Mesothelial cell of epicardium (in vitro differentiated cells): ENCODE data around the gene LAPTM5. TPM values are rescaled to one million over a fixed set of nuclear protein-coding genes. Genes with fewer than 3 reads are reported as not detected.

Source experiments
- DNase-seq, 2 experiments: peaks; one replicate each; pipeline ENCODE4 v3.0.0; 2021; ENCODE audit warnings: low spot score in 2 of 2; ENCODE audit not compliant: unreplicated experiment in 2 of 2
- H3K27ac Mint-ChIP-seq: 2 replicates; pipeline ENCODE4 v1.8.0; 2021; ENCODE audit warnings: mixed read lengths
- H3K27me3 Mint-ChIP-seq: 2 replicates; pipeline ENCODE4 v1.8.0; 2021; ENCODE audit warnings: low read depth, mixed read lengths
- H3K36me3 Mint-ChIP-seq: 2 replicates; pipeline ENCODE4 v1.8.0; 2021; ENCODE audit warnings: mixed read lengths
- H3K4me1 Mint-ChIP-seq: 2 replicates; pipeline ENCODE4 v1.8.0; 2021; ENCODE audit warnings: mixed read lengths
- H3K4me3 Mint-ChIP-seq: 2 replicates; pipeline ENCODE4 v1.8.0; 2021; ENCODE audit warnings: mild to moderate bottlenecking, moderate library complexity, mixed read lengths
- H3K9me3 Mint-ChIP-seq: 2 replicates; pipeline ENCODE4 v1.8.0; 2021; ENCODE audit warnings: mixed read lengths
- CTCF ChIP-seq: fragments of 200-600 bp; sonication (generic); IDR thresholded peaks from one replicate; pipeline ENCODE4 v1.5.0; 2021; ENCODE audit warnings: antibody characterized with exemption; ENCODE audit not compliant: unreplicated experiment
- total RNA-seq: library from RNA; stranded (reverse); gene quantifications from 3 replicates; pipeline ENCODE4 v1.2.1, GENCODE V29; 2021

LAPTM5 gene
- total RNA-seq, 1 donor from 2014 or later: not detected

GRCh38 chr1:30788580-30789387 lies 31.2 kb upstream of the LAPTM5 start:
- Mint-ChIP-seq H3K9me3 (no peaks in the 10 kb centered on the region), H3K27ac (no peak overlapping the region), H3K4me1 (no peaks in the 10 kb centered on the region), H3K27me3 (peaks cover 11% of the 10 kb centered on the region), H3K4me3 (no peak overlapping the region), H3K36me3 (no peaks in the 10 kb centered on the region)
- no peak for TF ChIP-seq CTCF
- no peak for DNase-seq

GRCh38 chr1:30787856-30788495 lies 30.4 kb upstream of the LAPTM5 start:
- H3K36me3 Mint-ChIP-seq: no peaks in the 10 kb centered on the region
- H3K27ac Mint-ChIP-seq: no peak overlapping the region
- TF ChIP-seq CTCF: no peak
- H3K4me3 Mint-ChIP-seq: no peak overlapping the region
- H3K27me3 Mint-ChIP-seq: peaks cover 10% of the 10 kb centered on the region
- H3K4me1 Mint-ChIP-seq: no peaks in the 10 kb centered on the region
- no peaks in the 10 kb centered on the region for H3K9me3 Mint-ChIP-seq
- DNase-seq: no peak

- no peaks in the 10 kb centered on the region for H3K9me3 Mint-ChIP-seq
- H3K4me3 Mint-ChIP-seq: no peak overlapping the region
- no peak for TF ChIP-seq CTCF
- DNase-seq: no peak
- no peak overlapping the region for H3K27ac Mint-ChIP-seq
- no peaks in the 10 kb centered on the region for H3K36me3 Mint-ChIP-seq
- peaks cover 8% of the 10 kb centered on the region for H3K27me3 Mint-ChIP-seq
- peaks cover 4% of the 10 kb centered on the region for H3K4me1 Mint-ChIP-seq
These were observed 29.7 kb upstream of the LAPTM5 start for GRCh38 chr1:30787266-30787665.

- Mint-ChIP-seq H3K36me3 (no peaks in the 10 kb centered on the region), H3K9me3 (no peaks in the 10 kb centered on the region), H3K27ac (no peak overlapping the region), H3K4me1 (peaks cover 4% of the 10 kb centered on the region), H3K4me3 (no peak overlapping the region), H3K27me3 (peaks cover 6% of the 10 kb centered on the region)
- TF ChIP-seq CTCF: no peak
- no peak for DNase-seq
These were observed 28.9 kb upstream of the LAPTM5 start for GRCh38 chr1:30786264-30786991.

- no peak overlapping the region for H3K27ac Mint-ChIP-seq
- peaks cover 4% of the 10 kb centered on the region for H3K4me1 Mint-ChIP-seq
- no peak for TF ChIP-seq CTCF
- DNase-seq: no peak
- H3K36me3 Mint-ChIP-seq: no peaks in the 10 kb centered on the region
- no peak overlapping the region for H3K4me3 Mint-ChIP-seq
- peaks cover 3% of the 10 kb centered on the region for H3K27me3 Mint-ChIP-seq
- H3K9me3 Mint-ChIP-seq: no peaks in the 10 kb centered on the region
These were observed 28.1 kb upstream of the LAPTM5 start for GRCh38 chr1:30785714-30786113.
